NK-92 treated with Interleukin-12 subunit alpha and Interleukin-12 subunit beta, amount 100 ng/mL, for 24 hours (cell line): ENCODE results near the gene ZNF296.

ENCODE experiments used
- DNase-seq: peaks from one replicate; lab custom pipeline; 2025; lab: John Stamatoyannopoulos, UW

ZNF296 gene

GRCh38 chr19:45086480-45086879, 10.2 kb upstream of the ZNF296 start:
- no peak for DNase-seq

DNA sequence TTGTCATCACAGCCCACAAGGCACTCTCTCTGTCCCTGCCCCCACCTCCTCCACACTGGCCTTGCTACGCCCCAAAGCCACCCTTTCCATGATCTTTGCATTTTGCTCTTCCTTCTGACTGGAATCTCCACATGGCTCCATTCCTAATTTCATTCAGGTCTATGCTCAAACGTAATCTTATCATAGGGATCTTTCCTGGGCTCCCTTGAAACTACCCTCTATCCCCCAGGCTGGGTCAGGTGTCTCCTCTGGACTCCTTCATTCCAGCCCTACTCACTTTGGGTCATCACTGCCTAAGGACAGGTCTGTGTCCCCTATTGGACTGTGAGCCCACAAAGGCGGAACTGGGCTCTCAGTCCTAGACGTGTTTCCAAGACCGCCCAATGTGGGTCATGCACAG, 5.9 kb upstream of the ZNF296 start:
- DNase-seq = no peak

DNA sequence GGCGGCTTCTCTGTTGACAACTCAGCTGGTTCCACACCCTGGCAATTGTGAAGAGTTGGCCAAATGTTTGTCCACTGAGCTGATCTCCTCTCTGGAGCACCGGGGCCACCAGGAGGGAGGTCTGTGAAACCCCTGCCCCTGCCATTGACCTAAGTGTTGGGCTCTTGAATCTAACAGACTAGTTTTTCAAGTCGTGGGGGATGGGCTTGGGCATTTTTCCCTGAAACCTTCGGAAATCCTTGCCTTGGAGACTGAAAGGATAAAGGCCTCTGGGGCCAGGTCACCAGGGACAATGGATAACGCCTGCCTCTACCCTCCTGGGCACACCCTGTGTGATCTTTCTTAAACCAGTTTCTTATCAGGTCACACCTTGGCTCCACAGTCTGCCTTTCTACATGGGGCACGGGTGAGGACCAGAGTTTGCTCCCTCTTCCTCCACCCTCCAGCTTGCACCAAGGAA, 3.7 kb upstream of the ZNF296 start:
- no peak for DNase-seq

DNA sequence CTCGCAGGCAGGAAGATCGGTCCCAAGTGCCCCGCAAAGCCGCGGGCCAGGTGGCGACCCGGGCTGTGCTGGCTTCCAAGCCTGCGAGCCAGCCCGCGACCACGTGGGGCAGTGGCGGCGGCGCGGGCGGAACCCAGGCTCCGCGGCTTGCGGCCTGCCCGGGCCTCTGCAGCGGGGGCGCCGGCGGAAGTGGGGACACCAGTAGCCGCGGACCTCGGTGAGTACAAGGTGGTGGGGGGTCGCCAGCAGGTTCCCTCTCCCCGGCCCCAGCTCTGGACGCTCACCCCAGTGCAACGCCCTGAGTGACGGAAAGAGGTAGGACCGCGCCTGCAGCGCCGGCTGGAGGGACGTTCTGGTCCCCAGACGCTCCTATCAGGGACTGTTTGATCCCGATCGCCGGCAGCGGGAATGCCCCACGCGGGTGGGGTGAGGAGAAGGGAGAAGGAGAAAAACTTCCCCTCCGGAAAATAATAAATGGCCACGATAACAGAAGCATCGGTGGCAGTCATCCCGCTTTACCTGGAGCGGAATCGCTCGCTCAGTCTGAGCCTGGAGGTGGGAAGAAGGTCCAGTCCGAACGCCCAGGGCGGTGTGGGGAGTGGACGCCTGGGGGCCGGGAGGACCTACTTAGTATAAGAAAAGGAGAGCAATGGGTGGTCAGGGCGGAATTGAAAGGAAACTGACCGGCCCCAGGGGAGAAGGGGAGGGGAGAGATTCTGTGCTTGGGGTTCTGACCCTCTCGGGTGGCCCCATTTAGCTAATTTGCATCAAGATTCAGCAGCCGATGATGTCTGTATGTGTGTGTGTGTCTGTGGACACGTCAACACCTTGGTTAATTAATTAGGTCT, 3.0 kb upstream of the ZNF296 start, which contains the start of gene GEMIN7:
TSS of gene GEMIN7 (plus strand) at position 198 of the 848 bp plus-strand sequence. CDS start 10,855 bp downstream, outside the sequence.
- DNase-seq = peak; percentile 70

DNA sequence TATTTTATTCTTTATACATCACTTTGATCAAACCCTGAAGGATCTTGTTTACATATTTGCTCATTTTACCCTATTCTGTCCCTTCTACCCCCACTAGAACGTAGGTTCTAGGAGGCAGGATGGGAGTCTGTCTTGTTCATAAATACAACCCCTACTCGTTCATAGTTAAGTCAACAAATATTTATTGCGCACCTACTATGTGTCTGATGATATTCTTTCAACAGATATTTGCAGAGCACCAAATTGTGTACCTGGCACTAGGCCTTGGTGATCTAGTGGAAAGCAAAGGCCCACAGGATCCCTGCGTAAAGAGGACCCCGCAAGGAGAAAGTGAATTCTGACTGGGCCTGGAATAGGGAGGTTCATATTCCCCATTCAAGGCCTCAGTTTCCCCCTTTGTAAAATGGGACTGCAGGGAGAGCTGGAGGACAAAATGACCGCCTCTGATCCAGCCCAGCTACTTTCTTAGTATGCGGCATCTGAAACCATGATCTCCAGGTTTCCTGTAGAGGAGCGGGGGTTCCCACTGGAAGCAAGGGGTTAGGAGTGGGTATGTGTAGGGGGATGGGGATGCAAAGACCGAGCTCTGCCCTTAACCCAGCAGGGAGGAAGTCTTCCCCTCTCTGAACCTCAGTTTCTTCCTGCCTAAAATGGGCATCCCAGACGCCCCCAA, 2.2 kb upstream of the ZNF296 start:
- no peak for DNase-seq

DNA sequence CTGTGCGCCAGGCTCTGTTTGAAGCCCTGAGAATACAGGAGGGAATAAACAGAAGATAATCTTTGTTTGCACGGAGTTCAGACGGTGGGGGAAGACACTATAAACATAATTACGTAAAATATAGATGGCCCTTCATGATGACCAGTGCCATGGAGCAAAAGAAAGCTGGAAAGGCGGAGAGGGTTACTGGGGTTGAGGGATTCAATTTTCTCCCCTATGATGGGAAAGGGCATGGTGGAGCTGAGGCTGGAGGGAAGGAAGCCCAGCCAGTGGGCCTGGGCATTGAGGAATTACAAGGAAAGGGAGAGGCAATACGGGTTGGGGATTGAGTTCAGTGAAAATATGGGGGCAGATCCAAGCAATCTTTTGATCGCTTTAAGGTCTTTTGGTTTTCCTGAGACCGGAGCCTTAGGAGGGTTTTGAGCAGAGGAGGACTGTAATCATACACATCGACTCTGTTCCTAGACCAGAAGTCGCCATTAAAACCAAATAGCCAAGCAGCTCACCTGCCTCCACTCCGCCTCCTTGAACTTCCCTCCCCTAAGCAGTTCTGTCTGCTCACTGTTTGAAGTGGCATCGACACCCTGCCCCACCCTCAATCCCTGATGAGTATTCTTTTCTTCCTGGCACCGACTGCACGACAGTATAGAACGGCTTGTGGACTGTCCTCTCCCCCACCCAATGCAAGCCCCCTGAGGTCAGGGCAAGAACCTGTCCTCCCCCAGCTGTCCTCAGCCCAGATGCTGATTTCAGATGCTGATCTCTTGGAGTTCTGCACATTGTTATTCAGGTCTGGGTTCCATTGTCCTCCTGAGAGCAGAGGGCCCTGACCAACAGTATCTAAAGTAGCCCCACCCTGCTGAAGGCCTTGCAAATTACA, 813 bp upstream of the ZNF296 start:
- DNase-seq = no peak

- peak; percentile 81 for DNase-seq
Measured at GRCh38 chr19:45075301-45076028, 813 bp downstream of the ZNF296 start.

GRCh38 chr19:45074744-45075300, 1.5 kb downstream of the ZNF296 start:
- no peak for DNase-seq

DNA sequence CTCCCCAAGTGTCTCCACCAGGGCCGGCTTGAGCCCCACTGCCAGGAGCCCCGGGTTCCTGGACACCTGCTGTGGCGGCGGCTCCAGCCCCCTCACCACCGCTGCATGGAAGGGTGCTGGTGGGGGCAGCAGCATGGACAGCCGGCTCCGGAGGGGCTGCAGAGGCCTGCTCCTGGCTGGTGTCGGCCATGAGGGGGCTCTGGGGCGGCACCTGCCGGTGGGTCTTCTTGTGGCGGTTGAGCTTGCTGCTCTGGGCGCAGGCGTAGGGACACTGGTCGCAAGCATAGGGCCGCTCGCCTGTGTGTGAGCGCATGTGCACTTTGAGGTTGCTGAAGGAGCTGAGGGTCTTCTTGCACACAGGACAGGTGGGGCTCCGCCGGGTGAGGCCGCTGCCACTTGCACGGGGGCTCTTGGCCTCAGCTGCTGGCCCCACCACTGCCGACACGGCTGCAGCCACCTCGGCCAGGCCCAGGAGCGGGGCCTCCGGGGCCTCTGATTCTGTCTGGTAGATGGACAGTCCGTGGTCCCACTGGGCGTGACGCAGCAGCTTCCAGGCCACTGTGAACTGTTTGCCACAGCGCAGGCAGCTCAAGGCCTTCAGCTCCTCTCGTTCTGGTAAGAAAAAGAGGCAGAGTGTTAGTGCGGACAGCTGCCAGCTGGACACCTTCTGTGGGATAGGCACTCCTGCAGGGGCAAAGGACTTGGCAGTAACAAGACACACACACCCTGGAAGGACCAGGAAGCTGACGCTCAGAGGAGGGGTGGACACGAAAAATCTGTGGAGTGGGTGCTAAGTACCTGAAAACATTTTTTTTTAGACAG, 4.1 kb downstream of the ZNF296 start:
- no peak for DNase-seq

DNA sequence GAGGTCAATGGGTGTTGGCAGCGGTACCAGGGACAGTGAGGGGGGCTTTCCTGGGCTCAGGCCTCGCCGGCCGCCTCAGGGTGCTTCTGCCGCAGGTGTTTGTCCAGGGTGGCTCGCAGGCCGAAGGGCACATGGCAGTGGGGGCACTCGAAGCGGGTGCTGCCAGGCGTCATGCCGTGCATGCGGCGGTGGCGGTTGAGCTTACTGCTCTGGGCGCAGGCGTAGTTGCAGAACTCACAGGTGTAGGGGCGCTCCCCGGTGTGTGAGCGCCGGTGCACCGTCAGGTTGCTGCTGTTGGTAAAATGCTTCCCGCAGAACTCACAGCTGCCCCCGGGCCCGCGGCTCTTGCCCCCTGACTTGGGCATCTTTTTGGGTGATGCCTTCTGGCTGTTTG, 4.7 kb downstream of the ZNF296 start:
- no peak for DNase-seq

- DNase-seq = no peak
Measured at GRCh38 chr19:45070861-45071544, 5.3 kb downstream of the ZNF296 start.

- DNase-seq = no peak
Measured at GRCh38 chr19:45070214-45070613, 6.1 kb downstream of the ZNF296 start.

GRCh38 chr19:45069056-45069455, 7.2 kb downstream of the ZNF296 start:
- no peak for DNase-seq

DNA sequence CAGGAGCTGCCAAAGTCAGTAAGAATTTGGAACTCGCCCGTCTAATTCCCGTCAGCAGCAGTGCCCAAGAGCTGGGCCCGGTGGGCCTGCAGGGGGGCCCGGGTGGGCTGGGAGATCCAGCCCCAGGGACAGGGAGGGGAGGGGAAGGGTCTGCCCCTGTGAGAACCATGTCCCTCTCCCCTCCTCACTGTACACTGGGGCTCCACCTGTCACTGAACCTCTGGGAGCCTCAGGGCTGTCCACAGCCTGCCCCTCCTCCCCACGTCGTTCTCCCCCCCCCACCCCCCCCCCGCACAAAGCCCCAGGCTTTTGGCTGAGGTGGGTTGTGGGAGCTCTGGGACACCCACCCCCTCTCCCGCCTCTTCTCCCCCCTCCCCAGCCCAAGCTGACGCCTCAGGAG, 8.2 kb downstream of the ZNF296 start:
- no peak for DNase-seq

- no peak for DNase-seq
Measured at GRCh38 chr19:45066921-45067661, 9.2 kb downstream of the ZNF296 start.

DNA sequence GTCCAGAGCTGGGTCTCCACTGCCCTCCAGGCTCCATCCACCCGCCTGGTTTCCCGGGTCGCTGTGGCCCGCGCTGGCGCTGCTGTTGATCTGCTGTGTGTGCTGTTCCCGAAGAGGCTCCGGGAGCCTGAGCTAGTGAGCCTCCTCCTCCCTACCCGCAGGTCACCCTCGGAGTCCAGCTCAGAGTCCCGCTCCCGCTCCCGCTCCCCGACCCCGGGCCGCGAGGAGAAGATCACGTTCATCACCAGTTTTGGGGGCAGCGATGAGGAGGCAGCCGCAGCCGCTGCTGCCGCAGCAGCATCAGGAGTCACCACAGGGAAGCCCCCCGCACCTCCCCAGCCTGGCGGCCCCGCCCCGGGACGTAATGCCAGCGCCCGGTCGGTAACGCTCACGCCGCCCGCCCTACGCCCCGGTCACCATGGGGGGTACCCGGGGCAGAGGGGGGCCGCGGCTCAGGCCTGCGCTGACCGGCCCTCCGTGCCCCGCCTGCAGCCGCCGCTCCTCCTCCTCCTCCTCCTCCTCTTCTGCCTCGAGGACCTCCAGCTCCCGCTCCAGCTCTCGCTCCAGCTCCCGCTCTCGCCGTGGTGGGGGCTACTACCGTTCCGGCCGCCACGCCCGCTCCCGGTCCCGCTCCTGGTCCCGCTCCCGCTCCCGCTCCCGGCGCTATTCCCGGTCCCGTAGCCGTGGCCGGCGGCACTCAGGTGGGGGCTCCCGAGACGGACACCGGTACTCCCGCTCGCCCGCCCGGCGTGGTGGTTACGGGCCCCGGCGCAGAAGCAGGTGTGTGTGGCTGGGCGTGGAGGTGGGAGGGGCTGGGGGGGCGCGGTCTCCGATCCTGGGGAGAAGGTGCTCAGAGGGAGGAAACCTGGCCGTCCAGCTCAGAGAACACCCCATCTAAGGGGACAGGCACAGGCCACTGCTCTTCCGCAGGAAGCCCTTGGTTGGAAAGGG, 12.2 kb downstream of the ZNF296 start:
- no peak for DNase-seq

DNA sequence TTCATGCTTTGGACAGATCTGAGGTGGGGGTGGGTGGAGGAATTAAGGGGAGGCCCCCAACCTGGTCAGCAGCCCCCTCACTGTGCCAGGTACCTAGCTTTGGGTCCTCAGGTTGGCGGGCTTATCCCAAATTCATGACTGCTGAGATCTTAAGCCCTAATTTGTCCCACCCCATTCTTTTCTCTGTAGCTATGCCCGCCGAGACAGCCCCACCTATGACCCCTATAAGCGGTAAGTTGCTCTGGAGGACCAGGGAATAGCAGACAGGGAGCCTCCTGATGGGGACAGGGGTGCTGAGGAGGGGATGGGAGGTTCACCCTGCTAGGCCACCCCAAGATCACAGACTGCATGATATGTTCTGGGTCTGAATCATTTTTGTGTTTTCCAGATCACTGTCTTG, 14.3 kb downstream of the ZNF296 start:
- no peak for DNase-seq
